HG03575 (cell line): ENCODE results near the gene ELP2.

Source experiments
- ATAC-seq: cut with Tn5 transposase; IDR thresholded peaks from one replicate; pipeline ENCODE4 v1.9.1; 2021; ENCODE audit not compliant: unreplicated experiment, insufficient number of reproducible peaks, low FRiP score; ENCODE audit errors: extremely low read depth

The ELP2 gene

DNA sequence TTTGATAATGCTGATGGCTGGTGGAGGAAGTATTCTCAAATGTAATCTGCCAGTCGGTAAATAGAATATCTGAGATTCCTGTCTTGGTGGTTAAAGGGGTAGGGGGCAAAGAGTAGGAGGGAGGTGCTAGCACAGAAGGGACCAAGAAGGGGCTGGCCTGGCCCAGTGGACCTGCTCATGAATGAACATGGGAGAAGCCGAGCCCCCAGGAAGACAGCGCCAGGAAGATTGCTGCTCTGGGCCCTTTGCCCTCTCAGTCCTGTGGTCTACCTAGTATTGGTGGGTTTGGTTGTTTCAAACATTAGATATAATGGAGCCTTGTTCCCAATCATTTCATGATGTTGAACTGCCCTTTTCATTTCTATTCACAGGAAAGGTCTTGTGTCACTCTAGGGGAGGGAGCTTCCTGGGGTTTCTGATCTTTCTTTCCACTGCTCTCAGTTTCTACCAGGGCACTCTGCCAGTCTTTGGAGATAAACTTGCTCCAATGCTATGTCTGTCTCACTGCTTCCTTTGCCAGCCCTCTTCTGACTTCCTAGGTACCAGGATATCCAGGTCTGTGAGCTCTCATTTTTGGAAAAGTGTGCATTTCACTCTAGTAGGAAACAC lies 52.3 kb downstream of the ELP2 start:
- ATAC-seq = no peak

GRCh38 chr18:36183033-36183432 lies 53.3 kb downstream of the ELP2 start:
- ATAC-seq = no peak

- ATAC-seq = no peak
Measured at GRCh38 chr18:36183987-36184386, 54.3 kb downstream of the ELP2 start.

GRCh38 chr18:36185157-36185556 lies 55.5 kb downstream of the ELP2 start:
- ATAC-seq = no peak

DNA sequence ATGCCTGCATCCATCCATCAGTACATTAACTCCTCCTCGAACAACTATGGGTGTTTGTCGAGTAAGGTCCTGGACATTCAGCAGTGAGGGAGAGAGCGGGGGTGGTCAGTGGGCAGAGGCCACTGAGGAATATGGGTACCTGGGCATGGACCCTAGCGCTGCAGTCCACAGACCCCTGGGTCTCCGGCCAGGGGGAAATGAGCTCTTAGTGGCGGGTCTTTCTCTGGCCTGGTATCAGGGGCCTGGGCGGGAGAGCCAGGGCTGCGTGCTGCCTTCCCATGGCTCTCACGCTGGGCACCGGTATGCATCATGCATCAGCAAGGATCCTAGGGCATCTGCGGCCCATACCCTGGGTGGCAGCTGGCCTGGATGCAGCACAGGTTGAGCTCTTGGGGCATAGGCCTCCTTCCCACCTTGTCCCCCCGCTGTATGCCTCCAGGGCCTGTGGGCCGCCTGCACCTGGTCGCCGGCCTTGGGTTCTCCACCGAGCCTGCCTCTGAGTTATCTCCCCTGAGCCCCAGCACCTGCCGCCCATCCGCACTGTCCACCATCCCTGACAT lies 56.3 kb downstream of the ELP2 start:
- ATAC-seq = no peak

GRCh38 chr18:36186461-36187192 lies 56.9 kb downstream of the ELP2 start:
- ATAC-seq = no peak

GRCh38 chr18:36187193-36187825 lies 57.6 kb downstream of the ELP2 start, which contains the start of gene MOCOS:
Gene MOCOS, plus strand, starts transcription at chr18:36187497. Its CDS starts 43 bp downstream, at chr18:36187540.
- no peak for ATAC-seq

DNA sequence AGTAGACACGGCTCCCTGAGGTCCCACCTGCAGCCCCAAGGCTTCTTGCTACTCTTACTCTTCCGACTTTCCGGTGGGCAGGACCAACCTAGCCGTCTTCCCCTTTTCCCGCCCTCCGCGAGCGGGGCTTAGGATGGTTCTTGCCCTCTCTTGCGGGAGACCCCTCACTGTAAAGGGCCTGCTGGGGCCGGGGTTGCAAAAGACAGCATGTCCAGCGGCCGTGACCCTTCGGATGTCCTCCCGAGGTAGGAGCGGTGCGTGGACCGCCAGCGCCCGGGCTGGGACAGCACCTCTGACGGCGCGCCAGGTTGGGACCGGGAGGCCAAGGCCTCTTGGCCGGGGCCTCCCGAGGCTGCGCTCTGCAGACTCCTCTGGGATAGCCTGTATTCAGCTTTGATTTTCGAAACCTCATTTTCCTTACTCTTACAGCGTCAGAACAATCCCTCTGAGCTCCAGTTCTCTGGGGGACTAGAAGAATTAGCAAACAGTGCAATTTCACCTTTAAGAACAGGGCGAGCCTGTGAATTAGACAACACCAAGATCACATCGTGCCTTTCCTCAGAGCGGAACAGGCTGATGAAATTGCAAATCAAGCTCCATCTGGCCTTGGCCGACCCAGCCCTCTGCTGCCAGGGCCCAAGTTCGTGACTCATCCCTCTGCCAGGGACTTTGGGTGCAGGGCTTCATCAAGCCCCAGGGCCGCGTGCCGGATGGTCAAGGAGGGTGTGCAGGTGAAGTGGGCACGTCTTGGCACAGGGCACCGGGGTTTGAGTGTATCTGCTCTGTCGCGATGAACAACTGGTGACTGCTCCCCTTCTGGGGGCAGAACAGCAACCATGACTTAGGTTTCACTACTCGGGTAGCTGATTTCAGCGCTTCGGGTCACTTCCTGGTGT lies 58.4 kb downstream of the ELP2 start:
- ATAC-seq = no peak

DNA sequence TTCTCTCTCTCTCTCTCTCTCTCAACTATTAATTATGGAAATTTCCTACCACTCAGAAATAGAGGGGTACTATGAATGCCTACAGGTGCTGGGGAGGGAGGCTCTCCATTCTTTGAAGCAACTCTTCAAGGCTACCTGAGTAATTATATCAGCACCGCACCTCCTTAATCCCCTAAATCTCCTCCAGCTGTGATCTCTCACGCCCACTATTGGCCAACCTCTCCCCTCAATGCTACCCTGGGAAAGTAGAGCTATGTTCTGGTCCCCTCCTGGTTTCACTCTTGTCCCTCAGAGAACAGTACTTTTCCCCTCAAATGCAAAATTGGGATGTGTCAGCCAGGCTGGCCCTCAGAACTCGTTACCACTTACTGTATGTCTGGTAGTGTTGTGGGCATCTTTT lies 59.2 kb downstream of the ELP2 start:
- no peak for ATAC-seq

GRCh38 chr18:36189486-36189885 lies 59.8 kb downstream of the ELP2 start:
- ATAC-seq = no peak

- ATAC-seq = no peak
Measured at GRCh38 chr18:36191286-36191685, 61.6 kb downstream of the ELP2 start.

DNA sequence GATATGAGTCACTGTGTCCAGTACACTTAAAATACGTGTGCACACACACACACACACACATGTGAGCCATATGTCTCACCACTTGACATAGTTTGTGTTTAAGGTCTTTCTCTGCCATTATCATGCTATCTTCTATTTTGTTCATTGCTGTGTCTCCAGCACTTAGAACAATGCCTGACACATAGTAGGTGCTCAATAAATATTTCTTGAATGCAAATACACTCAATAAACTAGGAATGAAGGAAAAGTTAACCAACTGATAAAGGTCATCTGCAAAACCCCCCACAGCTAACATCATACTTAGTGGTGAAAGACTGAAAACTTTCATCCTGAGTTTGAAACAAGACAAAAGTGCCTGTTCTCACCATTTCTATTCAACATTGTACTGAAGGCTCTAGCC lies 62.0 kb downstream of the ELP2 start:
- ATAC-seq = no peak

- no peak for ATAC-seq
Measured at GRCh38 chr18:36194600-36195315, 65.1 kb downstream of the ELP2 start.

GRCh38 chr18:36195427-36196122 lies 65.9 kb downstream of the ELP2 start:
- ATAC-seq = no peak

GRCh38 chr18:36196238-36196995 lies 66.7 kb downstream of the ELP2 start:
- ATAC-seq = no peak

GRCh38 chr18:36197511-36198166 lies 67.9 kb downstream of the ELP2 start:
- no peak for ATAC-seq
